ENCODE measurements around the gene COL24A1. TPM values are rescaled to one million over a fixed set of nuclear protein-coding genes. Genes with fewer than 3 reads are reported as not detected.
"Not testable (repeated sequence)": the region's sequence is repeated elsewhere in the genome, so short reads cannot be mapped to it uniquely, and the experiment has no call there.

COL24A1 gene
- total and polyA plus RNA-seq, 2 donors from 2014 or later = 0.47 to 0.54 TPM

DNA sequence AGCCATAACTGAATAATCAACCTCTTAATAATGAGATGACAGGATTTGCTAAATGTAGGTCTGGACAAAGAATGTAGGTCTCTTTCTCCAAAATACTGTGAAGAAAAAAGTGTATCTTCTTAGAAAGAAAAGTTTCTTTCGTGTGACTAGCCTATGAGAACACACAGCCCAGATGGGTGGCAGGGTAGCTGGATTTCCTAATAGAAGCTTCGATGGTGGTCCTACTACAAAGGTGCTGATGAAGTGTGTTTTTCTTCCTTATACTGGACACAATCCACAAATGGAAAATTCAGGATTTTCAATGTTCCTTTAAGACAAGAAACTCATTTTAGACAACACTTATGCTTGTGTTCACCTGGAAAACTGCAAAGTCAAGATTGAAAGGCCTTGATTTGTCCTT, 358.2 kb downstream of the COL24A1 start:
- Histone ChIP-seq H3K4me3 (ENCODE audit: low read length in 3 of 3) (no peak overlapping the region), H3K4me1 (ENCODE audit: control insufficient read depth in 2 of 3, insufficient read depth in 2 of 3, low read depth in 1 of 3, low read length in 3 of 3) (no peaks in the 10 kb centered on the region), H3K27ac (ENCODE audit: low read depth in 2 of 2, low read length in 2 of 2) (no peak overlapping the region), H3K9me3 (ENCODE audit: control insufficient read depth in 2 of 3, insufficient read depth in 1 of 3, low read length in 3 of 3) (no peaks in the 10 kb centered on the region), H3K36me3 (ENCODE audit: control insufficient read depth in 2 of 3, insufficient read depth in 3 of 3, low read length in 3 of 3) (no peaks in the 10 kb centered on the region), H3K27me3 (ENCODE audit: control insufficient read depth, insufficient read depth, low read length) (no peaks in the 10 kb centered on the region), H3K9ac (ENCODE audit: low read length in 3 of 3) (no peak overlapping the region)
- DNase-seq = no peak
- TF ChIP-seq, protein P1, sequence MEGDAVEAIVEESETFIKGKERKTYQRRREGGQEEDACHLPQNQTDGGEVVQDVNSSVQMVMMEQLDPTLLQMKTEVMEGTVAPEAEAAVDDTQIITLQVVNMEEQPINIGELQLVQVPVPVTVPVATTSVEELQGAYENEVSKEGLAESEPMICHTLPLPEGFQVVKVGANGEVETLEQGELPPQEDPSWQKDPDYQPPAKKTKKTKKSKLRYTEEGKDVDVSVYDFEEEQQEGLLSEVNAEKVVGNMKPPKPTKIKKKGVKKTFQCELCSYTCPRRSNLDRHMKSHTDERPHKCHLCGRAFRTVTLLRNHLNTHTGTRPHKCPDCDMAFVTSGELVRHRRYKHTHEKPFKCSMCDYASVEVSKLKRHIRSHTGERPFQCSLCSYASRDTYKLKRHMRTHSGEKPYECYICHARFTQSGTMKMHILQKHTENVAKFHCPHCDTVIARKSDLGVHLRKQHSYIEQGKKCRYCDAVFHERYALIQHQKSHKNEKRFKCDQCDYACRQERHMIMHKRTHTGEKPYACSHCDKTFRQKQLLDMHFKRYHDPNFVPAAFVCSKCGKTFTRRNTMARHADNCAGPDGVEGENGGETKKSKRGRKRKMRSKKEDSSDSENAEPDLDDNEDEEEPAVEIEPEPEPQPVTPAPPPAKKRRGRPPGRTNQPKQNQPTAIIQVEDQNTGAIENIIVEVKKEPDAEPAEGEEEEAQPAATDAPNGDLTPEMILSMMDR (IDR thresholded peaks at IDR 0.05; ENCODE audit: borderline replicate concordance, extremely low read depth, insufficient read depth) = no peak
- intact Hi-C loops (cut with DNase I) = no loop called here
- FAIRE-seq = no peak

DNA sequence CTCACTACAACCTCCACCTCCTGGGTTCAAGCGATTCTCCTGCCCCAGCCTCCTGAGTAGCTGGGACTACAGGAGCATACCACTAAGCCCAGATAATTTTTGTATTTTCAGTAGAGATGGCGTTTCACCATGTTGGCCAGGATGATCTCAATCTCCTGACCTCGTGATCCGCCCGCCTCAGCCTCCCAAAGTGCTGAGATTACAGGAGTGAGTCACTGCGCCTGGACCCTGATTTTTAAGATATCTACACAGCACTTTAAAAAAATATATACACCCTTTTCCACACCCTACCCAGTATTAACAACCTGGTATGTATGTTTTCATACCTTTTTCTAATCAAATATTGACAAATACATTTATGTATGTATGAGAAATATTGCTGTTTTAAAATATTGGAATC, 379.6 kb downstream of the COL24A1 start:
- H3K4me3 ChIP-seq (ENCODE audit: low read length in 3 of 3); H3K27ac ChIP-seq (ENCODE audit: low read depth in 2 of 2, low read length in 2 of 2); H3K9ac ChIP-seq (ENCODE audit: low read length in 3 of 3); intact Hi-C loops (cut with DNase I); H3K27me3 ChIP-seq (ENCODE audit: control insufficient read depth, insufficient read depth, low read length); DNase-seq; H3K4me1 ChIP-seq (ENCODE audit: control insufficient read depth in 2 of 3, insufficient read depth in 2 of 3, low read depth in 1 of 3, low read length in 3 of 3); H3K36me3 ChIP-seq (ENCODE audit: control insufficient read depth in 2 of 3, insufficient read depth in 3 of 3, low read length in 3 of 3); H3K9me3 ChIP-seq (ENCODE audit: control insufficient read depth in 2 of 3, insufficient read depth in 1 of 3, low read length in 3 of 3); FAIRE-seq: not testable (repeated sequence)

DNA sequence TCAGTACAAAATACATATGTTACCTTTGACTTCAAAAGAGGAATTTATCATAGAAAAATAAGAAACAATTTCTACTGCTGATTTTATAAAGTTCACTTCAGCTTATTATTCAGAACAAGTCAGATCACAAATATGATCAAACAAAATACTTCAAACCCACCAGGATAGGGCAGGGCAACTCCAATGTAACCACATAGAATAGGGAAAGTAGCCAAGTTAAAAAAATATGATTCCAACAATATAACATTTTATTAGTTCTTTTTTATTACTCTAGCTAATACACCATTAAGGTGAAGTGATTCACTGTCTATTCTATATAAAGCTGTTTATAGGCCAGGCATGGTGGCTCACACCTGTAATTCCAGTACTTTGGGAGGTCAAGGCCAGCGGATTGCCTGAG, 393.8 kb downstream of the COL24A1 start:
- no peak for FAIRE-seq
- intact Hi-C loops (cut with DNase I) = no loop called here

DNA sequence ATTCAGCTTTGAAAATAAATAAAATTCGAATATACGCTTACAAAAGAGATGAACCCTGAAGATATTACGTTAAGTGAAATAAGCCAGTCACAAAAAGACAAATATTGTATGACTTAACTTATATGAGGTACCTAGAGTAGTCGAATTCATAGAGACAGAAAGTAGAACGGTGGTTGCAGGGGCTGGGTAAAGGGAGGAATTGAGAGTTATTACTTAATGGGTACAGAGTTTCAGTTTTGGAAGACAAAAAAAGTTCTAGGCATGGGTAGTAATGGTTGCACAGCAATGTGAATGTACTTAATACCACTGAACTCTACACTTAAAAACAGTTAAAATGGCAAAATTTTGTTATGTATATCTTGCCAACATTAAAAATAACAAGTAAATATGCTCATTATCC, 399.7 kb downstream of the COL24A1 start:
- no peak for DNase-seq
- Histone ChIP-seq H3K27ac (ENCODE audit: low read depth in 2 of 2, low read length in 2 of 2) (no peak overlapping the region), H3K4me1 (ENCODE audit: control insufficient read depth in 2 of 3, insufficient read depth in 2 of 3, low read depth in 1 of 3, low read length in 3 of 3) (no peaks in the 10 kb centered on the region), H3K4me3 (ENCODE audit: low read length in 3 of 3) (no peak overlapping the region), H3K9me3 (ENCODE audit: control insufficient read depth in 2 of 3, insufficient read depth in 1 of 3, low read length in 3 of 3) (peaks cover 0 to 3% (median 2%) of the 10 kb centered on the region in 3 donors), H3K27me3 (ENCODE audit: control insufficient read depth, insufficient read depth, low read length) (no peaks in the 10 kb centered on the region), H3K36me3 (ENCODE audit: control insufficient read depth in 2 of 3, insufficient read depth in 3 of 3, low read length in 3 of 3) (no peaks in the 10 kb centered on the region), H3K9ac (ENCODE audit: low read length in 3 of 3) (no peak overlapping the region)
- TF ChIP-seq, protein P1 (IDR thresholded peaks at IDR 0.05; ENCODE audit: borderline replicate concordance, extremely low read depth, insufficient read depth) = no peak
- FAIRE-seq = no peak
- intact Hi-C loops (cut with DNase I) = no loop called here

More for the DNA sequence above, 393.8 kb downstream of the COL24A1 start:
- H3K4me1 ChIP-seq (ENCODE audit: control insufficient read depth in 2 of 3, insufficient read depth in 2 of 3, low read depth in 1 of 3, low read length in 3 of 3) = no peaks in the 10 kb centered on the region
- H3K9ac ChIP-seq (ENCODE audit: low read length in 3 of 3) = no peak overlapping the region
- no peak overlapping the region for H3K27ac ChIP-seq (ENCODE audit: low read depth in 2 of 2, low read length in 2 of 2)
- no peak overlapping the region for H3K4me3 ChIP-seq (ENCODE audit: low read length in 3 of 3)
- TF ChIP-seq, protein P1 (IDR thresholded peaks at IDR 0.05; ENCODE audit: borderline replicate concordance, extremely low read depth, insufficient read depth) = no peak
- no peaks in the 10 kb centered on the region for H3K9me3 ChIP-seq (ENCODE audit: control insufficient read depth in 2 of 3, insufficient read depth in 1 of 3, low read length in 3 of 3)
- DNase-seq = no peak
- no peaks in the 10 kb centered on the region for H3K36me3 ChIP-seq (ENCODE audit: control insufficient read depth in 2 of 3, insufficient read depth in 3 of 3, low read length in 3 of 3)
- H3K27me3 ChIP-seq (ENCODE audit: control insufficient read depth, insufficient read depth, low read length) = no peaks in the 10 kb centered on the region
